ENCODE data around the gene AGRN.
"Not testable (repeated sequence)": the region's sequence is repeated elsewhere in the genome, so short reads cannot be mapped to it uniquely, and the experiment has no call there.

The AGRN gene

DNA sequence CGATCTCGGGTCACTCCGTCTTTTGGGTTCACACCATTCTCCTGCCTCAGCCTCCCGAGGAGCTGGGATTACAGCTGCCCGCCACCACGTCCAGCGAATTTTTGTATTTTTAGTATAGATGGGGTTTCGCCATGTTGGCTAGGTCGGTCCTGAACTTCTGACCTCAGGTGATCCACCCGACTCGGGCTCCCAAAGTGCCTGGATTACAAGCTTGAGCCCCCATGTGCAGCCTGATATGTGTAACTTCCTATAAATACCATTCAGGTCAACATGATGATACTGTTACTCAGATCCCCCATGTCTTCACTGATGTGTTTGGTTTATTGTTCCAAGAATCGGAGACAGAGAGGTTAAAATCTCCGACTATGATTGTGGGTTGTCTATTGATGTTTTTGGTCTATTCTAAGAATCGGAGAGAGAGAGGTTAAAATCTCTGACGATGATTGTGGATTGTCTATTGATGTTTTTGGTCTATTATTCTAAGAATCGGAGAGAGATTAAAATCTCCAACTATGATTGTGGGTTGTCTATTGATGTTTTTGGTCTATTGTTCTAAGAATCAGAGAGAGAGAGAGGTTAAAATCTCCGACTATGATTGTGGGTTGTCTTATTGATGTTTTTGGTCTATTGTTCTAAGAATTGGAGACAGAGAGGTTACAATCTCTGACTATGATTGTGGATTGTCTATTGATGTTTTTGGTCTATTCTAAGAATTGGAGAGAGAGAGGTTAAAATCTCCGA, 78.9 kb downstream of the AGRN start:
- no peak overlapping the region for H3K4me3 ChIP-seq (ENCODE audit: low read depth, low read length)
- in situ Hi-C loops (cut with HindIII; ENCODE audit: low sequenced_read_pairs) = no loop called here
- no peak for DNase-seq (ENCODE audit: low read depth)
- TF ChIP-seq, protein P1, sequence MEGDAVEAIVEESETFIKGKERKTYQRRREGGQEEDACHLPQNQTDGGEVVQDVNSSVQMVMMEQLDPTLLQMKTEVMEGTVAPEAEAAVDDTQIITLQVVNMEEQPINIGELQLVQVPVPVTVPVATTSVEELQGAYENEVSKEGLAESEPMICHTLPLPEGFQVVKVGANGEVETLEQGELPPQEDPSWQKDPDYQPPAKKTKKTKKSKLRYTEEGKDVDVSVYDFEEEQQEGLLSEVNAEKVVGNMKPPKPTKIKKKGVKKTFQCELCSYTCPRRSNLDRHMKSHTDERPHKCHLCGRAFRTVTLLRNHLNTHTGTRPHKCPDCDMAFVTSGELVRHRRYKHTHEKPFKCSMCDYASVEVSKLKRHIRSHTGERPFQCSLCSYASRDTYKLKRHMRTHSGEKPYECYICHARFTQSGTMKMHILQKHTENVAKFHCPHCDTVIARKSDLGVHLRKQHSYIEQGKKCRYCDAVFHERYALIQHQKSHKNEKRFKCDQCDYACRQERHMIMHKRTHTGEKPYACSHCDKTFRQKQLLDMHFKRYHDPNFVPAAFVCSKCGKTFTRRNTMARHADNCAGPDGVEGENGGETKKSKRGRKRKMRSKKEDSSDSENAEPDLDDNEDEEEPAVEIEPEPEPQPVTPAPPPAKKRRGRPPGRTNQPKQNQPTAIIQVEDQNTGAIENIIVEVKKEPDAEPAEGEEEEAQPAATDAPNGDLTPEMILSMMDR (IDR thresholded peaks at IDR 0.05; ENCODE audit: low read depth, low read length, missing control alignments) = no peak

DNA sequence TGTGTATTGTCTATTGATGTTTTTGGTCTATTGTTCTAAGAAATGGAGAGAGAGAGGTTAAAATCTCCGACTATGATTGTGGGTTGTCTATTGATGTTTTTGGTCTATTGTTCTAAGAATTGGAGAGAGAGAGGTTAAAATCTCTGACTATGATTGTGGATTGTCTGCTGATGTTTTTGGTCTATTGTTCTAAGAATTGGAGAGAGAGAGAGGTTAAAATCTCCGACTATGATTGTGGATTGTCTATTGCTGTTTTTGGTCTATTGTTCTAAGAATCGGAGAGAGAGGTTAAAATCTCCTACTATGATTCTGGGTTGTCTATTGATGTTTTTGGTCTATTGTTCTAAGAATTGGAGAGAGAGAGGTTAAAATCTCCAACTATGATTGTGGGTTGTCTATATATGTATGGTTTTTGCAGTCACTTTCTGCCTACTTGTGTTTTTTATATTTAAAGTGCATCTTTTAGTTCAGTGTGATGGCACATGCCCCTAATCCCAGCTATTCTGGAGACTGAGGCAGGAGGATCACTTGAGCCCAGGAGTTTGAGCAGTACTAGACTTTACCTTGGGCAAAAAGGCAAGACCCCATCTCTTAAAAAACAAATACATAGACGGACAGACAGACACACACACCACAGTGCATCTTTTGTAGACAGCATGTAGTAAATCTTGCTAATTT, 79.7 kb downstream of the AGRN start:
- no peak overlapping the region for H3K4me3 ChIP-seq (ENCODE audit: low read depth, low read length)
- TF ChIP-seq, protein P1 (IDR thresholded peaks at IDR 0.05; ENCODE audit: low read depth, low read length, missing control alignments) = no peak
- no peak for DNase-seq (ENCODE audit: low read depth)
- in situ Hi-C loops (cut with HindIII; ENCODE audit: low sequenced_read_pairs) = no loop called here

DNA sequence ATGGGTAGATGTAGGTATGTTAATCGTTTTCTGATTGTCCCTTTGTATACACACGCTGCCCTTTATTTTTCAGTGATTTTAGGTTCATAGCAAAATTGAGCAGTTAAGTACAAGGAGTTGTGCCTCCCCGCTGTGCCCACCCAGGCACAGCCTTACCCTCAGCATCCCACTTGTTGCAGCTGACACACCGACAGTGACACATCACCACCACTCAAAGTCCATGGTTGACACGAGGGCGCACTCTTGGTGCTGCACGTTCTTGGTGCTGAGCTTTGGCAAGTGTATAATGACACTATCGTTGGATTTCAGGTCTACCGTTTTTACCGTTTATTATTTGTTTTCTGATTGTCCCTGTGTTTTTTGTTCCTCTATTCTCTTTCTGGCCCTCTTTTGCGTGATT, 80.4 kb downstream of the AGRN start:
- DNase-seq (ENCODE audit: low read depth) = no peak
- H3K4me3 ChIP-seq (ENCODE audit: low read depth, low read length) = no peak overlapping the region
- TF ChIP-seq, protein P1 (IDR thresholded peaks at IDR 0.05; ENCODE audit: low read depth, low read length, missing control alignments) = no peak
- in situ Hi-C loops (cut with HindIII; ENCODE audit: low sequenced_read_pairs) = no loop called here

DNA sequence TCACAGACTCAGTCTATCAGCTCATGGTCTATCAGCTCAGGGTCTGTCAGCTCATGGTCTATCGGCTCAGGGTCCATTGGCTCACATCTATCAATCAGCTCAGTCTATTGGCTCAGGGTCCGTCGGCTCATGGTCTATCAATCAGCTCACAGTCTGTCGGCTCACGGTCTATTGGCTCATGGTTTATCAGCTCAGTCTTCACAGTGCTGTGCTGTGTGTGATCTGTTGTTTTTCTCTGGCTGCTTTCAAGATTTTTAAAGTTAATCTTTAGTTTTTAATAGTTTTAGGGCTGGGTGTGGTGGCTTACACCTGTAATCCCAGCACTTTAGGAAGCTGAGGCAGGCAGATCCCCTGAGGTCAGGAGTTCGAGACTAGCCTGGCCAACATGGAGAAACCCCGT, 81.6 kb downstream of the AGRN start:
- no peak for DNase-seq (ENCODE audit: low read depth)
- no peak overlapping the region for H3K4me3 ChIP-seq (ENCODE audit: low read depth, low read length)
- TF ChIP-seq, protein P1 (IDR thresholded peaks at IDR 0.05; ENCODE audit: low read depth, low read length, missing control alignments) = no peak
- in situ Hi-C loops (cut with HindIII; ENCODE audit: low sequenced_read_pairs) = no loop called here

DNA sequence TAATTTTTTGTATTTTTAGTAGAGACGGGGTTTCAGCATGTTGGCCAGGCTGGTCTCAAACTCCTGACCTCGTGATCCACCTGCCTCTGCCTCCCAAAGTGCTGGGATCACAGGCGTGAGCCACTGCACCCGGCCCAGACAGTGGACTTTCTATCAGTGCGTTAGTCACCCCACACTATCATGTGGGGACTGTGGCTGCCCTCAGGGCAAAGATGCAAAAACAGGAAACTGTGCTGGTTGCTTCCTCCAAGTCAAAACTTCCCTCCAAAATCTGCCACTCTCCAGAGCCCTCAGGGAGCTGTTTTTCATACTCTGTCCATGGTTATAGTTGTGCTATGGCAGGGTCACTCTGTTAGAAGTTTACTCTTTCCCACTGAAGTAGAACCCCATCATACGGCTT, 84.2 kb downstream of the AGRN start:
- DNase-seq (ENCODE audit: low read depth); in situ Hi-C loops (cut with HindIII; ENCODE audit: low sequenced_read_pairs); H3K4me3 ChIP-seq (ENCODE audit: low read depth, low read length): not testable (repeated sequence)

Measured in astrocyte of the cerebellum (primary cell).